Measurements from ENCODE around the gene ARHGAP24.

DNA sequence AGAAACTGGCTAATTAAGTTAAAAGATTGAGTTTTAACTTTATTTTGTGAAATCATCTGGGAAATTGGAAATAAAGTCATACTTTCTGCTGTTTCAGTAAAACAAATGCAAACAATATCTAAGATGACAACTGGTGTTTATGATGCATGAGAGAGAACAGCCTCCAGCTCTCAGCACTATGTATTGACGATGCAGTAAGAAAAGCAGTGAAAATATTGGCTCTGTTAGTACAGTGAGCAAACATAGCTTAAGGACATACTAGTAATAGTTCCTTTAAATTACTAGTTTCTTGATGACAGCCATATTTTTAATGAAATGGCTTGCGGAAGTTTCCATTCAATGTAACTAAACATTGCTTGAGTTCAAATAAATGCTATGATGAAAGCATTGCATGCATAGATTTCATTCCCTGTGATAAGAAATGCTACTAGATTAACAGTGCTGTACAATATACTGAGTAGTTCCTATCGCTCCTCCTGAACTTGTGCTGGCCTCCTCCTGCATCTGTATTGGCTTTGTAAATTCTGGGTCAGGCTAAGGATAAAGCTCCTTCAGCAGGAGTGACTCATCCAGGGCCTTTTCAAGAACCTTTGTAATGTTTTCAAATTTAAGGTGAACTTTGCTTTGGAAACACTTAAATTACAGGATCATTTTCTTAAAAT lies 11.6 kb downstream of the ARHGAP24 start:
- TF ChIP-seq, protein P1, sequence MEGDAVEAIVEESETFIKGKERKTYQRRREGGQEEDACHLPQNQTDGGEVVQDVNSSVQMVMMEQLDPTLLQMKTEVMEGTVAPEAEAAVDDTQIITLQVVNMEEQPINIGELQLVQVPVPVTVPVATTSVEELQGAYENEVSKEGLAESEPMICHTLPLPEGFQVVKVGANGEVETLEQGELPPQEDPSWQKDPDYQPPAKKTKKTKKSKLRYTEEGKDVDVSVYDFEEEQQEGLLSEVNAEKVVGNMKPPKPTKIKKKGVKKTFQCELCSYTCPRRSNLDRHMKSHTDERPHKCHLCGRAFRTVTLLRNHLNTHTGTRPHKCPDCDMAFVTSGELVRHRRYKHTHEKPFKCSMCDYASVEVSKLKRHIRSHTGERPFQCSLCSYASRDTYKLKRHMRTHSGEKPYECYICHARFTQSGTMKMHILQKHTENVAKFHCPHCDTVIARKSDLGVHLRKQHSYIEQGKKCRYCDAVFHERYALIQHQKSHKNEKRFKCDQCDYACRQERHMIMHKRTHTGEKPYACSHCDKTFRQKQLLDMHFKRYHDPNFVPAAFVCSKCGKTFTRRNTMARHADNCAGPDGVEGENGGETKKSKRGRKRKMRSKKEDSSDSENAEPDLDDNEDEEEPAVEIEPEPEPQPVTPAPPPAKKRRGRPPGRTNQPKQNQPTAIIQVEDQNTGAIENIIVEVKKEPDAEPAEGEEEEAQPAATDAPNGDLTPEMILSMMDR (IDR thresholded peaks at IDR 0.05), result no peak
- no peak for TF ChIP-seq POLR2A (IDR thresholded peaks at IDR 0.05)
- no peak for TF ChIP-seq EP300 (IDR thresholded peaks at IDR 0.05)

All from ovary (tissue), 3 donors.